Heart left ventricle (tissue), 16 donors: Measurements from ENCODE around the gene DYNLT2. TPM values are rescaled to one million over a fixed set of nuclear protein-coding genes. Genes with fewer than 3 reads are reported as not detected.

ENCODE experiments used
- ATAC-seq, 4 donors: fragments of 200-7000 bp; cut with Tn5 transposase; one replicate each; pipeline ENCODE4 v1.9.1; 2020 to 2022; ENCODE audit warnings: moderate library complexity in 4 of 4, mild to moderate bottlenecking in 3 of 4, moderate number of reproducible peaks in 1 of 4
- DNase-seq, 5 donors: peaks; one replicate each; pipeline ENCODE4 v3.0.0-alpha.2; 2020
- H3K27ac ChIP-seq, 12 donors: fragments of 200-600 bp; sonication (generic) in 4 of 12; one replicate each; pipeline versions ENCODE4 v1.5.0 to v1.8.0; 2016 to 2022; ENCODE audit warnings: mild to moderate bottlenecking in 2 of 12
- H3K27me3 ChIP-seq, 9 donors: fragments of 200-600 bp; sonication (generic) in 2 of 9; one replicate each; pipeline versions ENCODE4 v1.5.1 to v1.8.0; 2016 to 2022; ENCODE audit warnings: mild to moderate bottlenecking in 3 of 9
- H3K36me3 ChIP-seq, 9 donors: fragments of 200-600 bp; sonication (generic) in 2 of 9; one replicate each; pipeline versions ENCODE4 v1.5.0 to v1.8.0; 2018 to 2022; ENCODE audit warnings: mild to moderate bottlenecking in 2 of 9
- H3K4me1 ChIP-seq, 12 donors: fragments of 200-600 bp; sonication (generic) in 4 of 12; one replicate each; pipeline versions ENCODE4 v1.5.0 to v1.8.0; 2016 to 2022; ENCODE audit warnings: mild to moderate bottlenecking in 3 of 12
- H3K4me3 ChIP-seq, 12 donors: fragments of 200-600 bp; sonication (generic) in 4 of 12; one replicate each; pipeline versions ENCODE4 v1.5.0 to v1.8.0; 2017 to 2022; ENCODE audit warnings: mild to moderate bottlenecking in 9 of 12, moderate library complexity in 4 of 12
- H3K9me3 ChIP-seq, 12 donors: fragments of 200-600 bp; sonication (generic) in 4 of 12; one replicate each; pipeline versions ENCODE4 v1.5.0 to v1.8.0; 2016 to 2022; ENCODE audit warnings: mild to moderate bottlenecking in 1 of 12
- CTCF ChIP-seq, 12 donors: fragments of 200-600 bp; sonication (generic) in 4 of 12; IDR thresholded peaks; one replicate each; pipeline versions ENCODE4 v1.5.0 to v1.8.0; 2018 to 2022; ENCODE audit warnings: antibody characterized with exemption in 12 of 12, mild to moderate bottlenecking in 5 of 12
- POLR2A ChIP-seq, 2 donors: fragments of 450-650 bp; IDR thresholded peaks; one replicate each; pipeline ENCODE4 v1.6.1; 2017; ENCODE audit warnings: antibody characterized with exemption in 2 of 2, mild to moderate bottlenecking in 2 of 2, moderate library complexity in 2 of 2
- WGBS, 4 donors: extraction: QIAGEN DNeasy Blood & Tissue Kit in 2 of 4; methylation state at CpG; one replicate each; pipeline versions ENCODE4 v1.1.5 to v1.1.7; 2013 to 2018; 5-methylcytosine and 5-hydroxymethylcytosine counted together
- intact Hi-C, 10 donors: fragments of 100-400 bp; cut with DNase I; formaldehyde crosslinking; loops; one replicate each; pipeline versions ENCODE4 v1.11.1 to v1.14.2; 2022
- polyA plus RNA-seq, 2 donors: library from polyadenylated mRNA; stranded (reverse); fragments of 200-250 nt; gene quantifications; one replicate each; pipeline ENCODE4 v1.2.3, GENCODE V29; 2013
- total RNA-seq, 9 donors: library from RNA; depleted of rRNA in 2 of 9; stranded (reverse); fragments of >200 nt in 2 of 9; fragmentation: NEBNext Ultra II Directional in 3 of 9; extraction: Animal tissue kit (Norgen Biotek cat#: 25700) in 3 of 9; gene quantifications; one replicate each; pipeline versions ENCODE4 v1.1.0 to v1.2.4, GENCODE V29; 2016 to 2023
- donor health status: ischemic (EF 13 %, LVEDD 7.1; RV severe dilation, severe dysfunction).
- donor health status: healthy with polysubstance abuse.
- donor health status: DM: no; HTN: yes; CAD: no.
- donor health status: DM: no; HTN: no; CAD: no.
- donor health status: ischemic (EF 25% LVEDD 6.9; RV normal size, moderate dysfunction).
- donor health status: ischemic (EF 25% LVEDD 5.7; RV mildly dilated, moderate dysfunction).
- donor health status: healthy.
- donor health status: DM: yes; HTN: yes; CAD: no.
- donor health status: ischemic (EF 35%, LVEDD 5.7; RV mildly dilated, moderate dysfunction).
- donor health status: nonischemic (EF 11% LVEDD 7.7; RV severe dilation, severe dysfunction).
- donor health status: DM: yes; HTN: yes; CAD: no.
- donor health status: PGD.
- donor health status: ischemic (EF 29% LVEDD 5.4; RV normal size, mild dysfunction).
- donor health status: nonischemic (EF 23%, LVEDD 6.1; RV moderate dilation, normal function).

The DYNLT2 gene
- total and polyA plus RNA-seq, 11 donors = 0.49 to 1.5 (median 0.67) TPM

DNA sequence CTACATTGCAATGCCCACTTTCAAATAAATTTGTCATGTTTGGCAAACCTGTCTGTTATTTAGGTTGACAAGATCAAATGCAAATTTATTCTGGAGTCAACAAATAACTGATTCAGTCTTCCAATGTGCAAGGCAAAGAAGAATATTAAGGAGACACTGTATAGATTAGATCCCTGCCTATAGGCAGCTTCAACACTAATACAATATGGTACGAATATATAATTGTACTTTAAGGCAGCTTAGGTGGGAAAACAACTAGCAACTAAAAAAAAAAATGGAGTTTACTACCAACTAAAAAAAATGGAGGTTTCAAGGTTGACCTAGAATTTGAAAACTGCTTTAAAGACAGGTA, 25.3 kb downstream of the DYNLT2 start:
- H3K27ac ChIP-seq = no peak overlapping the region
- 97 to 100% (median 97%) methylated on average over 1 of the region's 1 CpG for WGBS, 4 donors
- no peaks in the 10 kb centered on the region for H3K36me3 ChIP-seq
- ATAC-seq (no peak), DNase-seq (no peak)
- H3K4me1 ChIP-seq = peaks cover 0 to 30% (median 20%) of the 10 kb centered on the region in 12 donors
- no peak overlapping the region for H3K4me3 ChIP-seq
- H3K9me3 ChIP-seq = no peaks in the 10 kb centered on the region
- TF ChIP-seq POLR2A (IDR thresholded peaks at IDR 0.05) (no peak), CTCF (IDR thresholded peaks at IDR 0.05) (no peak)
- intact Hi-C loops = loop anchor here in 2 of 10 donors (2.0 to 10.0 kb wide), 2 partner anchors 25 to 829 kb away; partner anchors contain the start of genes DYNLT2 (in 1 of the 2), ERMARD (in 1 of the 2), PSMB1 (in 1 of the 2) and TBP (in 1 of the 2)
- no peaks in the 10 kb centered on the region for H3K27me3 ChIP-seq

DNA sequence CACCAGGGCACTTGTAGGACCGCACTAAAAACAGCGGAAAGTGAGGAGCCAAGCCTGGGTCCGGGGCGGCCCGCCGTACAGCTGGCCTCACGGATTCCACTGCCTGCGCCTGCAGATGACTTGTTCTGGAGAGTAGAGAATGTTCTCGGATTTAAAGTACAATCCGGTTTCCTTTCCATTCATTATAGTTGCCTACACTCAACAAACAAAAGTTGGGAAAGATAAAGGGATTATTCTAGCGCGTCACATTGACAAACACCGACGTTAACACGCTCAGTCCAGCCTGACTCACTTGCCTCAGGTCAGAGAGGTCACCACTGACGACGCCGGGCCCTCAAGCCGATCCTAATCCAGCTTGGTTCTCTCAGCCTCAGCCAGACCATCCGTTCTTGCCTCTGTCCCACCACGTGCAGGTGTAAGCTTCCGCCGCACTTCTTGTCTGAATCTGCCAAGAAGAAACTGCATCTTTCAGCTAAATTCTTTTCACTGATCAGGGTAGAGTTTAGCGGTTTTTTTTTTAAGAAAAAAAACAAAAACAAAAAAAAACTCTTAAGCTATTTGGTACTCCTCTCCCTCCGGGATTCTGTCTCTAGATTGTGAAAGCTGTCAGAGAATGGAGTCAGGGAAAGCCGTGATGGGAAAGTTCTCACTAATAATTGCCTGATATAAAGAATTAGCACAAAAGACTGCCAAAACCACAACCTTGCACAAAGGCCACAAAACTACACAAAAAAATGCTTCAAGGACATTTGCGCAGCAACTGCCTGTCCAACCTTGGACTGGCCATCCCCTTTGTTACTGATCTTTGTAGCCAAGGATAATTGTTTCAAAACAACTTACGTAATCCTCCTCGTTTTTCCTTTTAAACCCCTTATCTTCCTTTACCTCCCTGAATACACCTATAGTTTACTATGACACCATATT, 26.0 kb downstream of the DYNLT2 start:
- no peaks in the 10 kb centered on the region for H3K27me3 ChIP-seq
- 29 to 34% (median 31%) methylated on average over 29 of the region's 29 CpGs for WGBS, 4 donors
- H3K4me3 ChIP-seq = peak overlapping the region; percentile 45 to 94 (median 68)
- no peaks in the 10 kb centered on the region for H3K9me3 ChIP-seq
- peak in 1 of 2 donors; percentile 12 for TF ChIP-seq POLR2A (IDR thresholded peaks at IDR 0.05)
- TF ChIP-seq CTCF (IDR thresholded peaks at IDR 0.05) = no peak
- DNase-seq (peak; percentile 28 to 66 (median 40)), ATAC-seq (peak in 3 of 4 donors; percentile 33 to 55 (median 47))
- H3K36me3 ChIP-seq = no peaks in the 10 kb centered on the region
- H3K27ac ChIP-seq = peak overlapping the region; percentile 75 to 95 (median 86)
- intact Hi-C loops = loop anchor here in 3 of 10 donors (1.0 to 10.0 kb wide), 3 partner anchors 25 to 829 kb away; partner anchors contain the start of genes DYNLT2 (in 3 of the 3), ERMARD (in 3 of the 3), PSMB1 (in 1 of the 3) and TBP (in 1 of the 3)
- peaks cover 0 to 35% (median 20%) of the 10 kb centered on the region in 12 donors for H3K4me1 ChIP-seq

- peak; percentile 52 to 77 (median 65) for DNase-seq
- H3K27ac ChIP-seq = peak within 1 kb of the TSS; percentile 89 to 96 (median 92)
- peak within 1 kb of the TSS; percentile 45 to 94 (median 72) for H3K4me3 ChIP-seq
- H3K27me3 ChIP-seq = no peaks in the 10 kb centered on the region
- intact Hi-C loops = loop anchor here in 2 of 10 donors (1.0 to 10.0 kb wide), 3 partner anchors 26 to 830 kb away; partner anchors contain the start of genes DYNLT2 (in 2 of the 2), ERMARD (in 2 of the 2), PSMB1 (in 1 of the 2) and TBP (in 1 of the 2)
- no peaks in the 10 kb centered on the region for H3K36me3 ChIP-seq
- 0 to 1% (median 1%) methylated on average over 15 to 89 of the region's 89 CpGs for WGBS, 4 donors
- peaks cover 0 to 40% (median 20%) of the 10 kb centered on the region in 12 donors for H3K4me1 ChIP-seq
- TF ChIP-seq CTCF (IDR thresholded peaks at IDR 0.05) (peak in 1 of 12 donors; percentile 16), POLR2A (IDR thresholded peaks at IDR 0.05) (no peak)
- no peaks in the 10 kb centered on the region for H3K9me3 ChIP-seq
- peak; percentile 4 to 64 (median 31) for ATAC-seq
Measured at GRCh38 chr6:169724494-169725124, 26.8 kb downstream of the DYNLT2 start, which contains the start of gene PHF10. Gene PHF10, minus strand, starts transcription at chr6:169724500. Its CDS starts 569 bp downstream, at chr6:169723931.
